ENCODE data around the gene DHX8.
"Not testable (repeated sequence)": the region's sequence is repeated elsewhere in the genome, so short reads cannot be mapped to it uniquely, and the experiment has no call there.

DNA sequence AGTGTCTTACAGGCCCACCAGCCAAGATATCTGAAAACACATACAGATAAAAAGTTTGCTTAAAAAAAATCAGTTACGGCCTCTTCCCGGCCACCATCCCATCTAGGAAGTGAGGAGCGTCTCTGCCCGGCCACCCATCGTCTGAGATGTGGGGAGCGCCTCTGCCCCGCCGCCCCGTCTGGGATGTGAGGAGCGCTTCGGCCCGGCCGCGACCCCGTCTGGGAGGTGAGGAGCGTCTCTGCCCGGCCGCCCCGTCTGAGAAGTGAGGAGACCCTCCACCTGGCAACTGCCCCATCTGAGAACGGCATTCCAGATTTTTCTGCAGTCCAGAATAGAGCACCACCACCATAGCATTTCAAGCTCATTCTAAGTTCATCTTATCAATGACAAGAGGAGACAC is 33.0 kb upstream of the DHX8 start:
- TF ChIP-seq, protein P1, sequence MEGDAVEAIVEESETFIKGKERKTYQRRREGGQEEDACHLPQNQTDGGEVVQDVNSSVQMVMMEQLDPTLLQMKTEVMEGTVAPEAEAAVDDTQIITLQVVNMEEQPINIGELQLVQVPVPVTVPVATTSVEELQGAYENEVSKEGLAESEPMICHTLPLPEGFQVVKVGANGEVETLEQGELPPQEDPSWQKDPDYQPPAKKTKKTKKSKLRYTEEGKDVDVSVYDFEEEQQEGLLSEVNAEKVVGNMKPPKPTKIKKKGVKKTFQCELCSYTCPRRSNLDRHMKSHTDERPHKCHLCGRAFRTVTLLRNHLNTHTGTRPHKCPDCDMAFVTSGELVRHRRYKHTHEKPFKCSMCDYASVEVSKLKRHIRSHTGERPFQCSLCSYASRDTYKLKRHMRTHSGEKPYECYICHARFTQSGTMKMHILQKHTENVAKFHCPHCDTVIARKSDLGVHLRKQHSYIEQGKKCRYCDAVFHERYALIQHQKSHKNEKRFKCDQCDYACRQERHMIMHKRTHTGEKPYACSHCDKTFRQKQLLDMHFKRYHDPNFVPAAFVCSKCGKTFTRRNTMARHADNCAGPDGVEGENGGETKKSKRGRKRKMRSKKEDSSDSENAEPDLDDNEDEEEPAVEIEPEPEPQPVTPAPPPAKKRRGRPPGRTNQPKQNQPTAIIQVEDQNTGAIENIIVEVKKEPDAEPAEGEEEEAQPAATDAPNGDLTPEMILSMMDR (IDR thresholded peaks at IDR 0.05) = not testable (repeated sequence)
- TF ChIP-seq, protein P2, sequence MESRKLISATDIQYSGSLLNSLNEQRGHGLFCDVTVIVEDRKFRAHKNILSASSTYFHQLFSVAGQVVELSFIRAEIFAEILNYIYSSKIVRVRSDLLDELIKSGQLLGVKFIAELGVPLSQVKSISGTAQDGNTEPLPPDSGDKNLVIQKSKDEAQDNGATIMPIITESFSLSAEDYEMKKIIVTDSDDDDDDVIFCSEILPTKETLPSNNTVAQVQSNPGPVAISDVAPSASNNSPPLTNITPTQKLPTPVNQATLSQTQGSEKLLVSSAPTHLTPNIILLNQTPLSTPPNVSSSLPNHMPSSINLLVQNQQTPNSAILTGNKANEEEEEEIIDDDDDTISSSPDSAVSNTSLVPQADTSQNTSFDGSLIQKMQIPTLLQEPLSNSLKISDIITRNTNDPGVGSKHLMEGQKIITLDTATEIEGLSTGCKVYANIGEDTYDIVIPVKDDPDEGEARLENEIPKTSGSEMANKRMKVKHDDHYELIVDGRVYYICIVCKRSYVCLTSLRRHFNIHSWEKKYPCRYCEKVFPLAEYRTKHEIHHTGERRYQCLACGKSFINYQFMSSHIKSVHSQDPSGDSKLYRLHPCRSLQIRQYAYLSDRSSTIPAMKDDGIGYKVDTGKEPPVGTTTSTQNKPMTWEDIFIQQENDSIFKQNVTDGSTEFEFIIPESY (IDR thresholded peaks at IDR 0.05; ENCODE audit: borderline replicate concordance, low read depth) = not testable (repeated sequence)

All from SK-N-SH (cell line).